NCI-H1694 (cell line): Measurements from ENCODE around the gene AOC1.
"Not testable (repeated sequence)": the region's sequence is repeated elsewhere in the genome, so short reads cannot be mapped to it uniquely, and the experiment has no call there.

ENCODE experiments used
- DNase-seq: peaks from one replicate; lab custom pipeline; 2025; lab: John Stamatoyannopoulos, UW

AOC1 gene

DNA sequence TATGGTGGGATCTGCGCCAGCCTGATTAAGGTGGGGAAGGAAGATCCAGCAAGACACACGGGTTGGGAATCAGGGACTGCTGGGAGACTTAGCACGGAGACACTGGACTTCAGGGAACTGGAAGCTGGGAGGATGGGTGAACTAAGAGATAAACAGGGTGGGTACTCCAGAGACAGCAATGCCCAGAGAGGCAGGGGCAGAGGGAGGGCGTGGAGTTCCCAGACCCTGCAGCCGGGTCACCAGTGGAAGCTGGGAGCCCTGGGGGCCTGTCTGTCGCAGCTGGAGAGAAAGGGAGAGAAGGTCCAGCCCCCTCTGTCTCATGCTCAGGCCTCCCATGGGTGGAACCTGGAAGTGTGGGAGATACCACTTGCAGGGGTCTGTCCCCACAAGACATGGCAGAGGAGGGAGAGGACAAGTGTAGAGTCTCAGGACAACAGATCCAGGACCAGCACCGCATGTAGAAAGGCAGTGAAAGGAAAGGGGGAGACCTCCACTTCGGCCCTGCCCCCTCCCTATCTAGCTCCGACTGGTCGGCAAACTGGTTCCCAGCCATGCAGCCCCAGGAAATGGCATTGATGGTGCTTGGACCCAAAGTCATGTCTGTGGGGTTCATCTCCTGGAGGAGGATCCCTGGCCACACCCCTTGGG is 44.4 kb downstream of the AOC1 start:
- no peak for DNase-seq

DNA sequence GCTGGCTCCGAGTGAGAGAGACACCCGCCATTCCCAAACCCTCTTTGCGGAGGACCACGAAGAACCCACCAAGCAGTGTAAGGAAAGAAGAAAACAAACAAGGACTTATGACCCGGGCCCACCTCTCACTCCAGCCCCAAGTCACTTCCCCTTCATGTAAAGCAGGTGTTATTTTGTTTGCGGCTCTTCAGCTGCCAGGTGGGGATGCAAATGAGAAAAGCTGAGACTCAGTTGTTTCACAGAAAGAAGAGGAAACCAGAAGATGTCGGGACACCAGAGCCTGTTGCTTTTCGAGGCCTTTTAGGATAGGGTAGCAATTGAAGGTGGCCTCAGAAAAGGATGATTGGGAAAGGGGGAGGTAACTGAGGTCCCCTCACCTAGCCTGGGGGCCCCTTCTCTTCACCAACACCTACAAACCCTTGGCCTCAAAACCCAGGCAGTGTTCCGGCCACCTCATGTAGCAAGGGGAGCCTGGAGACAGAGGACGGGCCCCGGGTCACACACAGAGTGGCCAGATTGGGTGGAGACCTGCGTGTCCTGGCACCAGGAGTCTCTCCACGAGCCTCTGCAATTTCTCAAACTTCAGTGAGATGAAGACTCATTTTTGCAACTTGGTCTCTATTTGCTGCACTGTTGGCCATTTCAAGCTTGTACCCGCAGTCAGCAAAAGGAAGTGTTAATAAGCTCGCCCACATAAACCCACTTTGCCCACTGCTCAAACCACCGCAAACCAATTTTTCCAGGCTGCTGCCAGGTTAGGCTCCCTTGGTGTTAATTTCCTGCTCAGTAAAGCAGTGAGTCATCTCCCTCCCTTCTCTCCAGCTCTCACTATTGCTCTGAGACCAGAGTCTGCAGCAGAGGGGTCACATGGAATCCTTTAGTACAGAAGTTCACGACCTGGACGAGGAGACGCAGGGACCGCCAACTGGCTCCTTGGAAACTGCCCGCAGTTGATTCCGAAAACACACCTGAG is 45.5 kb downstream of the AOC1 start:
- DNase-seq, result no peak

DNA sequence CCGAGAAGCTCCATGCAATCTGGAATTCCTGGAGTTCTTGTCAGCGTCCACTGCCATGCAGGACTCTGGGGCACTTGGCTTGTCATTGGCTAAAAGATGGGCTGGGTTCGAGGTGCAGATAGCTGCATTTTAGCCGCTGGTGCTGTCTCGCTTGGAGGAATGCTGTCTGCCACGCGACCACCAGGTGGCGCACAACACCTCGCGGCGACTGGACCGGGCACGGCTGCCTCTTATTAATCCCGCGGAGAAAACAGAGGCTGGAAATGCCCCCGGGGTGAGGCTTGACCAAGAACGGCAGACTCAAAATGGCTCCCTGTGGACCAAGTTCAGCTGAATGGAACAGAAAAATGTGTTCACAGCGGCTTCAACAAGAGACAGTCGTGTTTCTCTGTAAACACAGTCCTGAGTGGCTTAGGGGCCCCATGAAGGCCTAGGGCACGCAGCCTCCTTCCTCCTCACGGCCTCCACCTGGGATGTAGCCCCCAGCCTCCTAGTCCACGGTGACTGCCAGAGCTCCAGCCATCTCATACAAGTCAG is 46.2 kb downstream of the AOC1 start:
- peak; percentile 60 for DNase-seq

DNA sequence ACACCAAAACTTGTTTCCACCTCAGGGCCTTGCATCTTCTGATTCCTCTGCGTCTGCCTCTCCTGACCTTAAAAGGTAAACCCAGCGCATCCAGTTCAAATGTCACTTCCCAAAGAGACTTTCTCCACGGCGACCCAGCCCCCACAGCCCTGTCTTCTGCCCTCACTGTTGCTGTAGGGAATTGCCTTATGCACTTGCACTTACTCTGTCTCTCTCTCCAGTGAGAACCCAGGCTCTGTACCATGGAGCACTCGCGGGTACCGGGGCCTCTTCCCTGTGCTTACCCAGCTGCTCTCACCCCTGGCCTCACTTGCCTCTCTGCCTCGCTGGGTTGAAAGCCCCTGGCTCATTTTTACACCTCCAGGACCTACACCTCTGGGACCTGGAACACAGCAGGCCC is 48.4 kb downstream of the AOC1 start:
- DNase-seq, result no peak

DNA sequence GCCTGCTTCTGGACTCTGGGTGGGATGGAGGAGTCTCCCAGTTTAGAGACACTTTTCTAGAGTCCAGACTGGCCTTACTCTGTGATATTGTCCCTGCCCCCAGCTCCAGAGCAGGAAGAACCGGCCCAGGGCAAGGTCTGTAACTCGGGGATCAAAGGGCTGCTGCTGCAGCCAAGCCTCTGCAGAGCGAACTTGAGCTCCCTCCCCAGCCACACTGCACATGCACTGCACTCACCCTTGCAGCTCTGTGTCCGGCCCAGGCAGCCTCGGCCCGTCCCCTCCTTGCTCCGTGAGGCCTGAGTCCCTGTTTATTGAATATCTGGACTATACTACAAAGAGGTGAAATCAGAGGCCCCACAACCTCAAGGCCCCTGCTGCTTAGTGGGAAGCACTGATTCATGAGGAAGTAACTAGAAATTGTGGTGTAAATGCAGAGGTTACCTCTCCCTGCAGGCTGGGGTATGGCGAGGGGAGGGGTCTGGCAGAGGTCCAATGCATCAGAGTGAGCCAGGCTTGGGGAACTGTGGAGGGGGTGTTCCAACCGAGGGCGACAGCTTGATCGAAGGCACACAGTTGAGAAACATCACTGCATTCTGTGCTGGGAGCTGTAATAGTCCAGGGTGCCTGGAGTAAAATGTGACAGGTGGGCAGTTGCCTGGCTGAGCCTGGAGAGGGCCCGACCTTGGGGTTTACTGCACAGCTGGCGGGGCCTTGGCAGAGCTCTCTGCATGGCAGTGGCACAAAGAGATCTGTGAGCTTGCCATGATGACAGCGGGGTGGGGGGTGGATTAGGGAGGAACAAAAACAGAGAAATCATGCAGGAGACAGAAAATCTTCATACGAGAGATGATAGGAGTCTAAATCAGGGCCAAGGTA is 49.1 kb downstream of the AOC1 start:
- peak; percentile 99 for DNase-seq

DNA sequence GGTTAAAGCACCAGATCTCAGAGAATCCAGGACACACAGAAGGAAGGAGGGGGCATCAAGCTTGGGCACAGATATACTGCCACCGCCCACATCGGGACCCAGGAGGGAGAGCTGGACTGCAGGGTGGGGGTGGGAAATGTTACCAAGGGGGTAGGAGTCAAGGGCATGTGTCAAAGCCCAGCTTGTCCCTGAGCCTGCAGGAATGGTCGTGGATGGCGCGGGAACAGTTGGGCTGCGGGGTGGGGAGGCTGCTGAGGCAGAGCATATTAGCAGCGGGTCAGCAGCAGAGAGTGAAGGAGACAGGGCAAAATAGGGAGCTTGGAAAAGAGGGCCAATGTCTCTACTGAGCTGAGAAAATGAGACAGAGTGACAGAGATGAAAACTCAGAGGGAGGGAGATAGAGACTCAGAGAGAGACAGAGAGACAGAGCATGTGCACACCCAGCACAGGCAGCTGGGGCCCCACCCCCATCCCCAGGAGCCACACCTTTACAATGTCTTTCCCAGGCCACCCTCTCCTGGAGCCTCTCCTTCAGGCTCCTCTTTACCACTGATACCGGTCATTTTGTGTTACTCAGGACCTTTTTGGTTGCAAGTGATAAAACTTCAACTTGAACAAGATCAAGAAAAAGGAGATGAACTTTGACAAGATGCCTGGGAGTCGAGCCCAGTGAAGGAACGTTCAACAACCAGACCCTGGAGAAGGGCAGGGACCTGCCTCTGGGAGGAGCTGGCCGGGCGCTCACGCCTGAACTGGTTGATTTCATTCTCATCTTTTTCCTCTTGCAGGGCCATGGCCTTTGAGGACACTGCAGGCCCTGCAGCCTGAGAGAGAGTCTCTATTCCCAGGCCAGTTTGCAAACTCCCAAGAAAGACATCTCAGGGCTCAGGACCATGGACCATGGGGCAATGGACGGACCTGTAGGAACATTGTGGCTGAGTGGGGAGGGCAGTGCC is 50.0 kb downstream of the AOC1 start:
- peak; percentile 48 for DNase-seq

DNA sequence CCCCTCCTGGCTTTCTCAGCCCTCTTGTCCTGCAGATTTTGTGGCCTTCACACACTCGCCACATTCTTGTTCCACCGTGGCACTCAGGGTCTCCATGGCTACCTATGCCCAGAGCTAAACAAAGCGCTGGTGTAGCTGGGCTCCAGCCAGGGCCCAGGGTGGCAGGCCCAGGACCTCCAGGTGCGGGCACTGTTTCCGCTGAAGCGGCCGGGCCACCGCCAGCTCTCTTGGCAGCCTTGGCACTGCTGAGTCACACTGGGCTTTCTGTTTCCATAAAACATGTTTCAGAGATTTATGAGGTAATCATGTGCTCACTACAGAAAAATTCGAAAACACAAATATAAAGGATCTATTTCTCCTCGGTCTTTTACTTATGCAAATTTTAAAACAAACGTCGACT is 51.3 kb downstream of the AOC1 start:
- peak; percentile 65 for DNase-seq

DNA sequence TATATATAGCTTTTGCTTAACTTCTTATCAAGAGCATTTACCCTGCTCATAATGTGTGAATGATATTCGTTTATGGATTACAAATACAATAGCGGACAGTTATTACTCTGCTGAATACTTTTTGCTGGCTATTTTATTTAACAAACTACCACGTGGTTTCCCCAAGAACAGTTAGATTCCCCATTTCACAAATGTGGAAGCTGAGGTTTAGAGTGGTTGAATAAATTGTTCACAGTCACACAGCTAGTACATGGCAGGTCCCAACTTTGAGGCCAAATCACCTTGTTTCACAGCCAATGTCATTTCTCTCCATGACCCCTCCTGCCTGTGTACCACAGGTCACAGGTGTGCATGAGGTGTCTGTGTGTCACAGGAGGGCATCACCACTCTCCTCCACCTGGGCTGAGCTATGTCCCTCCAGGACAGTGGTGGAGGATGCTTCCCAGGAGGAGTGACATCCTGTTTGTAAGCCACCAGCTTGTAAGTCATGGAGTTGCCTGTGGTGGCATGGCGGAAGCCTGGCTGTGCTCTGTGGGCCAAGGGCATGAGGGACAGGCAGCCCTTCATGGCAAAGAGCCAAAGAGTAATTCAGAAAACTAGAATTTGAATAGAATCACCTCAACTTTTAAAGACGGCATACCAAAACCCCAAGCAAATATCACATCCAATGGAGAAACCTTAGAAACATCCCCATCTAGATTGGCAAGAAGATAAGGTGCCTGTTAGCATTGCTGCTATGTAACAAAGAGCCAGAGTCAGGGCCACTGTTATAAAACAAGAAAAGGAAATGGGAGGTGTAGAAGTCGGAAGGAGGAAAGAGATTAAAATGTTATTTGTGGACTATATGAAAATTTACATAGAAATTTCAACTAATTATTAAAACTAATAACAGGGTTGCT is 51.9 kb downstream of the AOC1 start:
- no peak for DNase-seq

DNA sequence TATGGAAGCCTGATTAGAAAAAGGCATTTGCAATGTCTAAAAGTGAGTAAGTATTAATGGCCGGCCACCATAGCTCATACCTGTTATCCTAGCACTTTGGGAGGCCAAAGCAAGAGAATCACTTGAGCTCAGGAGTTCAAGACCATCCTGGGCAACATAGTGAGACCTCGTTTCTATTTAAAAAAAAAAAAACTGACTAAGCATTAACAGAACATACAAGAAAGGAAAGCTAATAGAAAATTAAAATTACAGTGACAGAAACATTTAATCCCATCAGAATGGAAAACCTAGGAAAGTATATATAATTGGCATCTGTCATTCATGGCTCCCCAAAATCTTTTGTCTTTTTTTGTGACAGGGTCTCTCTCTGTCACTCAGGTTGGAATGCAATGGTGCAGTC is 55.9 kb downstream of the AOC1 start:
- no peak for DNase-seq

DNA sequence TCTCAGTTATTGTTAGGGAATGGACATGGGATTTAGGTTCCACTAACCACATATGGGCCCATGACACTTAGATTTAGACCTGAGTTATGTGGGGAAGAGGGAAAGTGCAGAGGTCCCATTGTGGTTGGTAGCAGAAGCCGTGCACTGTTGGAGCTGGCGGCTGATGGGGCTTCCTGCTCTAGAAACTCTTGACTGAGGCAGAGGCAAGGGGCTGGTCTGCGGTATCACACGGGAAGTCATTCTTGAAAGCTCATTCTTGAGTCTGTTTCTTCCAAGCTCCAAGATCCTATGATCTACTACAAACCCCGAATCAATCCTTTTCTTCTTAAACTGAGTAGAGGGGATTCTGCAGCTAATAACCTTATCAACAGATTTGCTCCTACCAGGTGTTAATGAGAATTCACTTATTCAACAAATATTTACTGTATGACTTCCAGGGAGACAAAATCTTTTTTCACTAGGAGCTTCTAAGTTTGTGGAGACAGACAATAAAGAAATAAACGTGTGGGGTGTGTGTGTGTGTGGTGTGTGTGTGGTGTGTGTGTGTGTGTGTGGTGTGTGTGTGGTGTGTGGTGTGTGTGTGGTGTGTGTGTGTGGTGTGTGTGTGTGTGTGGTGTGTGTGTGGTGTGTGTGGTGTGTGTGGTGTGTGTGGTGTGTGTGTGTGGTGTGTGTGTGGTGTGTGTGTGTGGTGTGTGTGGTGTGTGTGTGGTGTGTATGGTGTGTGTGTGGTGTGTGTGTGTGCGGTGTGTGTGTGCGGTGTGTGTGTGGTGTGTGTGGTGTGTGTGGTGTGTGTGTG is 57.1 kb downstream of the AOC1 start:
- DNase-seq, result no peak

DNA sequence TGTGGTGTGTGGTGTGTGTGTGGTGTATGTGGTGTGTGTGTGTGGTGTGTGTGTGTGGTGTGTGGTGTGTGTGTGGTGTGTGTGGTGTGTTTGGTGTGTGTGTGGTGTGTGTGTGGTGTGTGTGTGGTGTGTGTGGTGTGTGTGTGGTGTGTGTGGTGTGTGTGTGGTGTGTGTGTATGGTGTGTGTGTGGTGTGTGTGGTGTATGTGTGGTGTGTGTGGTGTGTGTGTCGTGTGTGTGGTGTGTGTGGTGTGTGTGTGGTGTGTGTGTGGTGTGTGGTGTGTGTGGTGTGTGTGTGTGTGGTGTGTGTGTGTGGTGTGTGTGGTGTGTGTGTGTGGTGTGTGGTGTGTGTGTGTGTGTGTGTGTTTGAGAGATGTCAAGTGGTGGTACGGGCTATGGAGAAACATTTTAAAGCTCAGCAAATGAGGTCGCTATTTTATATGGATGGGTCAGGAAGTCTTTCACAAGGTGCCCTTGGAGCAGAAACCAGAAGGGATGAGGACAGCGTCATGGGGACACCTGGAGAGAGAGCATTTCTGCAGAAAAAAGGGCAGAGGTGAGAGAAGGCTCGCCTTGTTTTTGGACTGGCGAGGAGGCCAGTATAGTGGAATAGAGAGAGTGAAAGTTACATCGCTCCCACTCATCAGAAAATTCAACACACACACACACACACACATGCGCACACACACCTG is 58.1 kb downstream of the AOC1 start:
- DNase-seq, result not testable (repeated sequence)

DNA sequence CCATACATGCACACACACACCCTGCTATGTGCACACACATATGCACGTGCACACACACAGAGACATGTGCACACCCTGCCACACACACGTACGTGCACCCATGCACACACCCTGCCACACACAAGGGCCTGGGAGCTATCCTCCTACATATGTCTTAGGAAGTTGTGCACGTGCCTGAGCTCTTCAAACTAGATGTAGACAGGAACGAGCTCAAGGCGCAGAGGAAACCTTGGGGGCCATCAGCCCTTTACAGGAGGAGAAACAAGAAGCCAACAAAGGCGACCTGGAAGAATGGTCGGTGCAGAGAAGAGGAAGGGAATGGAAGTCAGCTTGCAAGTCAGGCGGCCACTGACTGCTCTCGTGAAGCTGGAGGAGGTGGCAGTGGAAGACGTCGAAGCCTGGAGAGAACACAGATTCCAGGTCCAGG is 58.7 kb downstream of the AOC1 start:
- DNase-seq, result no peak
